Heart right ventricle (tissue), 16 donors: Measurements from ENCODE around the gene COL18A1. TPM values are rescaled to one million over a fixed set of nuclear protein-coding genes. Genes with fewer than 3 reads are reported as not detected.
"Not testable (repeated sequence)": the region's sequence is repeated elsewhere in the genome, so short reads cannot be mapped to it uniquely, and the experiment has no call there.

Experiments
- ATAC-seq, 8 donors: fragments of 200-7000 bp; cut with Tn5 transposase; one replicate each; pipeline ENCODE4 v1.9.1; 2020; ENCODE audit warnings: mild to moderate bottlenecking in 8 of 8, moderate library complexity in 8 of 8, moderate number of reproducible peaks in 1 of 8
- DNase-seq, 2 donors: peaks; one replicate each; pipeline ENCODE4 v3.0.0-alpha.2; 2020
- H3K27ac ChIP-seq, 10 donors: fragments of 200-600 bp; sonication (generic) in 2 of 10; one replicate each; pipeline versions ENCODE4 v1.5.0 to v1.8.0; 2020 to 2022; ENCODE audit warnings: mild to moderate bottlenecking in 3 of 10
- H3K27me3 ChIP-seq, 7 donors: fragments of 200-600 bp; one replicate each; pipeline ENCODE4 v1.8.0; 2021 to 2022; ENCODE audit warnings: mild to moderate bottlenecking in 2 of 7
- H3K36me3 ChIP-seq, 9 donors: fragments of 200-600 bp; sonication (generic) in 1 of 9; one replicate each; pipeline versions ENCODE4 v1.5.0 to v1.8.0; 2020 to 2022; ENCODE audit warnings: mild to moderate bottlenecking in 2 of 9
- H3K4me1 ChIP-seq, 9 donors: fragments of 200-600 bp; sonication (generic) in 1 of 9; one replicate each; pipeline versions ENCODE4 v1.5.0 to v1.8.0; 2020 to 2022; ENCODE audit warnings: mild to moderate bottlenecking in 4 of 9
- H3K4me3 ChIP-seq, 10 donors: fragments of 200-600 bp; sonication (generic) in 2 of 10; one replicate each; pipeline versions ENCODE4 v1.5.0 to v1.8.0; 2020 to 2022; ENCODE audit warnings: mild to moderate bottlenecking in 7 of 10, moderate library complexity in 2 of 10
- H3K9me3 ChIP-seq, 11 donors: fragments of 200-600 bp in 10 of 11; sonication (generic) in 2 of 11; one replicate each; pipeline versions ENCODE4 v1.5.0 to v1.8.0; 2013 to 2022; ENCODE audit warnings: mild to moderate bottlenecking in 2 of 11, control low read depth in 1 of 11, moderate library complexity in 1 of 11
- WGBS, 2 donors: extraction: QIAGEN DNeasy Blood & Tissue Kit; methylation state at CpG; one replicate each; pipeline ENCODE4 v1.1.7; 2013; ENCODE audit warnings: inconsistent platforms in 1 of 2; 5-methylcytosine and 5-hydroxymethylcytosine counted together
- intact Hi-C, 10 donors: fragments of 100-400 bp; cut with DNase I; formaldehyde crosslinking; loops; one replicate each; pipeline versions ENCODE4 v1.11.1 to v1.14.2; 2022
- polyA plus RNA-seq, 2 donors: library from polyadenylated mRNA; stranded (reverse); fragments of 200-250 nt; gene quantifications; one replicate each; pipeline ENCODE4 v1.2.3, GENCODE V29; 2013
- total RNA-seq, 10 donors: library from RNA; stranded (reverse); fragmentation: NEBNext Ultra II Directional in 3 of 10; extraction: Animal tissue kit (Norgen Biotek cat#: 25700) in 3 of 10; gene quantifications; one replicate each; pipeline versions ENCODE4 v1.2.1 to v1.2.4, GENCODE V29; 2021 to 2023
- TF ChIP-seq, protein P1 (sequence below), 9 donors: fragments of 200-600 bp; sonication (generic) in 2 of 9; IDR thresholded peaks; one replicate each; pipeline versions ENCODE4 v1.5.0 to v1.8.0; 2021 to 2022; ENCODE audit warnings: antibody characterized with exemption in 9 of 9, mild to moderate bottlenecking in 5 of 9, moderate library complexity in 1 of 9
- donor health status: Arrhythmogenic right ventricular cardiomyopathy.
- donor health status: ischemic (EF 13 %, LVEDD 7.1; RV severe dilation, severe dysfunction).
- donor health status: healthy with polysubstance abuse.
- donor health status: DM: no; HTN: yes; CAD: no.
- donor health status: DM: no; HTN: no; CAD: no.
- donor health status: ischemic (EF 25% LVEDD 6.9; RV normal size, moderate dysfunction).
- donor health status: ischemic (EF 25% LVEDD 5.7; RV mildly dilated, moderate dysfunction).
- donor health status: healthy.
- donor health status: DM: yes; HTN: yes; CAD: no.
- donor health status: Ischemic cardiomyopathy.
- donor health status: ischemic (EF 35%, LVEDD 5.7; RV mildly dilated, moderate dysfunction).
- donor health status: nonischemic (EF 11% LVEDD 7.7; RV severe dilation, severe dysfunction).
- donor health status: DM: yes; HTN: yes; CAD: no.
- donor health status: PGD.
- donor health status: ischemic (EF 29% LVEDD 5.4; RV normal size, mild dysfunction).
- donor health status: nonischemic (EF 23%, LVEDD 6.1; RV moderate dilation, normal function).

The COL18A1 gene
- total and polyA plus RNA-seq, 12 donors = 33.7 to 87.1 (median 52.6) TPM

DNA sequence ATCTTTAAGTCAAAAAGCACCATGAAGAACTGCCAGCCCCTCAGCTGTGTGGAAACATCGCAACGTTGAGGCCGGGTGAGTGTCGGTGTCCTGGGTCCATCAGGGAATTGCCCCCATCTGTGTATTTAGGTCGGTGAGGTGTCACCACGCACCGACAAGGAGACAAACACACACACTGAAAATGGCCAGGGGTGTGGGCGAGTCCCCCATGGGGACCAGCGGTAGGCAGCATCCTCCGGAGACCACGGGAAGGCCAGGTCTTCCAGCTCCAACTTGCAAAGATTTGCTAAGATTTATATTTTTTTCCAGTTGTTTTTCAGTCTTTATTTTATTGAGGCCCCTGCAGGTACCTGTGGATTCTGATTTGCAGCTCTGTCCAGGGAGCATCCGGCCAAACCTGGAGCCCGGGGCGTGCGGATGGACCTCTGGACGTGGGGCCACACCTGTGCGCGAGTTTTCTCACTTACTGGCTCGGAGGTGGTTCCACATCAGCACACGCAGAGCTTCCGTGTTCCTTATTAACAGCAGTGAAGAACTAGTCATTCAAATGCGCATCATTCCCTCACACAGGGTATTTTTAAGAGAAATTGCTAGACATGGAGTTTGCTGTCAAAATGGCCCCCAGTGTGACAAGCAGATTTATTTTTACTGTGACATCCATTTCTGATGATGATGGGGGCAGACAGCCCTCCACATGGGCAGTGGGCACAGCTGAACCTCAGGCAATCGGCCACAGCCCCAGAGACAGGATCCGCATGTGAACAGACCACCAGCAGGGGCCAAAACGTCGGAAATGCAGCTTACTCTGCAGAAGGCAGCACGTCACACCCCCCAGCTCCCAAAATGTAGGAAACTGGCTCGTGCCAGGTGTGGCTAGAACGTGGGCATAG lies 154.5 kb downstream of the COL18A1 start:
- TF ChIP-seq, protein P1, sequence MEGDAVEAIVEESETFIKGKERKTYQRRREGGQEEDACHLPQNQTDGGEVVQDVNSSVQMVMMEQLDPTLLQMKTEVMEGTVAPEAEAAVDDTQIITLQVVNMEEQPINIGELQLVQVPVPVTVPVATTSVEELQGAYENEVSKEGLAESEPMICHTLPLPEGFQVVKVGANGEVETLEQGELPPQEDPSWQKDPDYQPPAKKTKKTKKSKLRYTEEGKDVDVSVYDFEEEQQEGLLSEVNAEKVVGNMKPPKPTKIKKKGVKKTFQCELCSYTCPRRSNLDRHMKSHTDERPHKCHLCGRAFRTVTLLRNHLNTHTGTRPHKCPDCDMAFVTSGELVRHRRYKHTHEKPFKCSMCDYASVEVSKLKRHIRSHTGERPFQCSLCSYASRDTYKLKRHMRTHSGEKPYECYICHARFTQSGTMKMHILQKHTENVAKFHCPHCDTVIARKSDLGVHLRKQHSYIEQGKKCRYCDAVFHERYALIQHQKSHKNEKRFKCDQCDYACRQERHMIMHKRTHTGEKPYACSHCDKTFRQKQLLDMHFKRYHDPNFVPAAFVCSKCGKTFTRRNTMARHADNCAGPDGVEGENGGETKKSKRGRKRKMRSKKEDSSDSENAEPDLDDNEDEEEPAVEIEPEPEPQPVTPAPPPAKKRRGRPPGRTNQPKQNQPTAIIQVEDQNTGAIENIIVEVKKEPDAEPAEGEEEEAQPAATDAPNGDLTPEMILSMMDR (IDR thresholded peaks at IDR 0.05) = no peak
- 81 to 85% methylated on average over 29 of the region's 29 CpGs for WGBS, 2 donors
- Histone ChIP-seq H3K4me3 (no peak overlapping the region), H3K27ac (no peak overlapping the region), H3K36me3 (no peaks in the 10 kb centered on the region), H3K4me1 (peaks cover 0 to 13% (median 6%) of the 10 kb centered on the region in 9 donors), H3K9me3 (peaks cover 0 to 5% (median 0%) of the 10 kb centered on the region in 11 donors), H3K27me3 (peaks cover 0 to 44% (median 23%) of the 10 kb centered on the region in 7 donors)
- no peak for DNase-seq
- intact Hi-C loops = loop anchor here in 6 of 10 donors (5.0 to 10.0 kb wide), 3 partner anchors 33 to 365 kb away; no protein-coding TSS in a partner anchor
- no peak for ATAC-seq

DNA sequence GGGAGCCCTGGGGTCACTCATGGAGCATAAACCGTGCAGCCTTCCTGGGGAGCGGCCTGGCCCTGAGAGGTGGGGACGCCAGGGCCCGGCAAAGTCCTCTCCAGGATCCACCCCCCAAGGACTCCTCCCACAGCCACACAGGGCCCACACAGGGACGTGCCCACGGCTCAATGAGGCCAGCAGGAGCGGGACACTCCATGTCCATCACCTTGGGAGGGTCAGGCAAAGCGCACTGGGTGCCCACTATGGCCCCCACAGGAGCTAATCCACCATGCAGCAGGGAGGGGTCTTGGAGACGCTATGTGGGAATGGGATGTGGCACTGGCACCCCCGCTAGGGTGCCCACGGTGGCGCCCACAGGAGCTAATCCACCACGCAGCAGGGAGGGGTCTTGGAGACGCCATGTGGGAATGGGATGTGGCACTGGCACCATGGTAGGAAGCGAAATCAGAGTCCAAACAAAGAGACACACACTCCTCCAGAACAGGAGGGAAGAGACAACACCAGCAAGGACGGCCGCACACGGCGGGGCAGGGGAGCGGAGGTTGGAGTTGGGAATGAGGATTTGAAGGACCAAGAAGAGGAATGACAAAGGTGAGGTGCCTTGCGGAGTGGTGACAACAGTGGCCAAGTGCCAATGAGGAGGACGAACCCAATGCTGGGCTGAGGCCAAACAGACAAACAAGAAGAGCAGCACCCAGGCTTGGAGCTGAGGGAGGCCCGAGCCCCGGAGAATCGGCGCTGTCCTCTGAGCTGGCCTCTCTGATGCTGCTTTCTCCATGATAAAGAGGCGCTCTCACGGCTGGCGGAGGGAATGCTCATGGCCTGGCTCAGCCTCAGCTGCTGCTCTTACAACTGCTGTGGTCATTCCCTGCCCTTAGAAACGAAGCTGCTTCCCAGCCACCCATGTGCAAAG lies 155.4 kb downstream of the COL18A1 start:
- DNase-seq = no peak
- Histone ChIP-seq H3K9me3 (peaks cover 0 to 5% (median 0%) of the 10 kb centered on the region in 11 donors), H3K4me3 (no peak overlapping the region), H3K27ac (no peak overlapping the region), H3K4me1 (peaks cover 0 to 11% (median 5%) of the 10 kb centered on the region in 9 donors), H3K36me3 (no peaks in the 10 kb centered on the region), H3K27me3 (peaks cover 0 to 52% (median 24%) of the 10 kb centered on the region in 7 donors)
- intact Hi-C loops = no loop called here
- 78 to 83% methylated on average over 30 of the region's 30 CpGs for WGBS, 2 donors
- TF ChIP-seq, protein P1 (IDR thresholded peaks at IDR 0.05) = no peak
- ATAC-seq = no peak

DNA sequence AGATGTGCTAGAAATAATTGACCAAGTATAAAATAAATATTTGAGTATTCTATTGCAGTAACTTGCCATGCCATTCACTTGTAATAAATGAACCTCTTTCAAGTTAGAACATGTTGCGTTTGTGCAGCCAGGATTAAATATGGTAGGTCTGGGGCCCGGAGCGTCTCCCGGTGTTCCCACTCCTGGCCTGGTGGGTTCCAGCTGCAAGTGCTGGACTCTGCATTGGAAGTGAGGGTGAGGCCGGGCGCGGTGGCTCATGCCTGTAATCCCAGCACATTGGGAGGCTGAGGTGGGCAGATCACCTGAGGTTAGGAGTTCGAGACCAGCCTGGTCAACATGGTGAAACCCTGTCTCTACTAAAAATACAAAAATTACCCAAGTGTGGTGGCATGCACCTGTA lies 156.3 kb downstream of the COL18A1 start:
- H3K9me3 ChIP-seq, intact Hi-C loops, ATAC-seq, H3K4me3 ChIP-seq, H3K36me3 ChIP-seq, DNase-seq, H3K4me1 ChIP-seq, H3K27ac ChIP-seq: not testable (repeated sequence)
- peaks cover 0 to 52% (median 19%) of the 10 kb centered on the region in 7 donors for H3K27me3 ChIP-seq
- whole genome bisulfite sequencing, 2 donors = 90 to 99% methylated on average over 8 of the region's 8 CpGs

DNA sequence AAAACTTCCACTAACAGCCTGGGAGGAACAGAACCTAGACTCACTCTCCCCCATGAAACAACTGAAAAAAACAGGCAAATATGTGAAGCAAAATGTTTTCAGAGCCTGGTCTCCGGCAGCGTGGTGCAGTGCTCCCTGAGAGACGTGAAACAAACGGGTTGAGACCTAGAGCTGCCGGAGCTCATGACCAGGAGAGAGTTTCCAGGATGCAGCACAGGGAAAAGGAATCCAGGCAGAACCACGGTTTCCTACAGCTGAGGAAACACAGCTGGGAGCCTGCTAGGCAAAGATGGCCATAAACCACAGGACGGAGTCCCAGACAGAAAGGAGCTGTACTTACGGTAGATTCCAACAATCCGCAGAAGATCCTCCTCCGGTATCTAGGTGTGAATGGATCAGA lies 157.4 kb downstream of the COL18A1 start:
- Histone ChIP-seq H3K27ac (no peak overlapping the region), H3K9me3 (peaks cover 0 to 5% (median 0%) of the 10 kb centered on the region in 11 donors), H3K36me3 (no peaks in the 10 kb centered on the region), H3K4me1 (no peaks in the 10 kb centered on the region), H3K27me3 (peaks cover 0 to 52% (median 20%) of the 10 kb centered on the region in 7 donors), H3K4me3 (no peak overlapping the region)
- TF ChIP-seq, protein P1 (IDR thresholded peaks at IDR 0.05) = no peak
- ATAC-seq (no peak), DNase-seq (no peak)
- intact Hi-C loops = no loop called here
- 61 to 63% methylated on average over 10 of the region's 10 CpGs for WGBS, 2 donors
